T follicular helper cell (primary cell): ENCODE results near the gene STT3A.
"Not testable (repeated sequence)": the region's sequence is repeated elsewhere in the genome, so short reads cannot be mapped to it uniquely, and the experiment has no call there.

Source experiments
- DNase-seq: peaks from one replicate; pipeline ENCODE4 v3.0.0-alpha.2; 2020; ENCODE audit warnings: low read depth
- total RNA-seq, 2 experiments: gene quantifications; one replicate each; lab custom pipeline; 2026; lab: John Stamatoyannopoulos, UW

The STT3A gene
- 95.4 to 191 reads per million in 2 experiments for total RNA-seq

DNA sequence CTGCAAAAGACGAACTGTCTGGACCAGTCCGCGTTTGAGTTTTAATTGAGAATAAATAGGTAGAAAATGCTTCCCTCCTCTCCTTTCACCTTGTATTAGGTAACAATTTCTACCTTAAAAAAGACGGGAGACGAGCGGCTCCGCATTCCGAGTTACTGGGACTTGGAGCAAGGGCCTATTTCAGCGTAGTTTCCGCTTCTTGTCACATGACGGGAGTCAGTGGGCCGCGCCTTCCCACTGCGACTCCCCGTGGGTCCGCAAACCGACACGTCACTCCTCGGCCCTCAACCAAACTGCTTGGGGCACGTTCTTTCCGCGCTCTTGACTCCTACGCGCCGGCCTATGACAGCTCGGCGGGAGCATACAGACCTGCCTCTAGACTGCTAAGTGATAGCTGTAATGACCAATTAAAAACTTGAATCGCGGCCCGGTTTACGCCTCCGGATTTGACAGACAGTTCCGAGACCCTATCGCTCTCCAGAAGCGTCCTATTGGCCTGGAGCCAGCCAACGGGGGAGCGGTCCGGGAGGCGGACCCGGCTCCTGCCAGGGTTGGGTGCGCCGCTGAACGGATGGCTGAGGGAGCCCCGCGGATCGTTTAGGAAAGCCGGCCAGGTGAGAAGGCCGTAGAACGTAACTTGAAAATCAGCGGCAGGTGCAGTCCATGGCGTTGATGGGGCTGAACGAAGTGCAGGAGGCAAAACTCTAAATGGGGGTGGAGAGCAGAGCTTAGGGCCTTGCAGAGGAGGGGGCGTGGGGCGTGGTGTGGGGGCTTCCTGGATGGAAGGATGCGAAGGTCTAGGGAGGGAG, at the start of gene STT3A:
Gene STT3A (plus strand): TSS at position 548 of the 809 bp plus-strand sequence. CDS start 3,064 bp downstream, outside the sequence.
- peak; percentile 98 for DNase-seq

DNA sequence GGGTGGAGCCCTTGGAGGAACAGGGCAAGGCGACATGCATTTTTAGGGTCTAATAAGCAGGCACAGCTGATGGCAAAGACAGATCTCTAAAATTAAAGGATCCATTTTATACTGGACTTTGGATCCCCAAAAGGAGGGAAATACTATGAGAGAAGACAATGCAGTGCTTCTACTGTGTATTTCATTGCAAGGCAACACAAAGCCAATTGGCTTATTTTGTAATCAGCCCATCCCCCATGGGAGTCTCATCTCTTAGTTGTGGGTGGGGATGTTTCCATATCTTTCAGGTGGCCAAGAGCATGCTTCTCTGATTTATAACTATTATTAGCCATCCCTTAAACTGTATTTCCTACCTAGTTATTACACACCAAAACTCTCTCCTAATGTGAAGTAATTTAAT, 41.9 kb upstream of the STT3A start:
- DNase-seq, result no peak

DNA sequence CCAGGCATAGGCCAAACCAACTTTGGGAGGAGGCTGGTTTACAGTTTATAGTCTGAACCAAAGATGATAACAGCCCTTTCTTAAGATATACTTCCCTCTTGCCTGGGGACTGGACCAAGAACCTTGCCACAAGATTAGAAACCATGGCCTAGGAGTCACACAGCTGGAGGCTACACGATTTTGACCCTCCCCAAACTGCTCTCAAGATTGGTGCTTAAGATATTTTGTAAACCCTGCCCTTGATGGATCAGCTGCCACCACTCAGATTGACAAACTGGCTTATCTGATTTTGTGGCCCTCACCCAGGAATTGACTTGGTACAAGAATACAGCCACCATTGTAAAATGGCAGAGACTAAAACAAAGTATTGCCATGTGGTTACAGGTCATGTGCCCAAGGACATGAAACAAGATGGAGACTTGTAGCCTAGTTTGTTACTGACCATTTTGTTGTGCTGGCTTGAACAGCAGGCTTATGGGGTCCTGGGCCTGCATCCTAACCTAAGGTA, 40.8 kb upstream of the STT3A start:
- DNase-seq, result no peak

DNA sequence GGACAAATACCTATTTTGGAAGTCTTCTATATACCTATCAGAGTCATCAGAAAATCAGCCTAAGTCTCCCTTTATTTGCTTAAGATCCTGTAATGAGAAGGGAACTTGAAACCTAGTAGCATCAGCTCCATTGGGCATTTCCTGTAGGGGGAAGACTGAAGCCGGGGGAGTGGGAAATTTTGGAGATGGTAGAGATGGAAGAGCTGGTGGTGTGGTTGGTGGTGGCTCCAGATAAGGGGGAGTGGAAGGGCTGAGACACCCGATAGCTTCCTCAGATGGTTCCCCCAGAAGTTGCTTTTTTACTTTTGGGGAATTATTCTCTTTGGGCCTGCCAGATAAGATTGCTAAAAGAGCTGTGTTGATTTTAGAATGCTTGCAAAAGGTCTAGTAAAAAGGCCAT, 39.7 kb upstream of the STT3A start:
- no peak for DNase-seq

DNA sequence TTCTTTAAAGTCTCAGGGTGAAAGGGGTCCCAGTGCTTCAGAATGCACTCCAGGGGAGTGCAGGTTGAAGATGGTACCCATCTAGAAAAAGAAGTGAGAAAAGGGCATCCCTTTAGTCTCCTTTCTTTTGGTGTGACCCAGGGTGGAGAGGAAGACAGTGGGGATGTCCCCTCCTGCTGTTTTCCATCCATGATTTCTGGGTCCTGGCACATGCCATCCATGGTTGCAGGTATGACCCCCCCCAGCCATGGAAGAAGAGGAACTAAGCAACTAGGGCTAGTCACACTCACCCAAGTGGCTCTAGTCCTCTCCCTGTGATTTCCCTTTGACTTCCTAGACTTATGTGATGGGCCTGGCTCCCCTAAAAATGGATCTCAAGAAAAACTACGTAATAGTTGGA, 39.3 kb upstream of the STT3A start:
- no peak for DNase-seq

DNA sequence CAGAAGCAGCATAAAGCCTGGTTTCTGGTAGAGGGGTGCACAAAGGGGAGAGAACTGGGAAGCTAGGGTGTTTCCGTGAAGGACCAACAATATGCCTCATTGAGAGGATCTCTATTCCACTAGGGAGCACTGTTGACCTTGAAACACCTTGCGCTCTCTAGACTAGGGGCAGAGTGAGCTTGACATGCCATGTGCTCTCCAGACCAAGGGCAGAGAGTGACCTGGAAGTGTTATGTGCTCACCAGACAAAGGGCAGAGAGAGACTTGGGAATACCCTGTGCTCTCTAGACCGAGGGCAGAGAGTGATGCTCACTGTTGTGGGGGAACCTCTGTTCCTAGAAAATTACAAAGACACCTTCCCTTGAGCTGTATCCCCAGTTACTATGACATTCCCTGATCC, 38.6 kb upstream of the STT3A start:
- no peak for DNase-seq

DNA sequence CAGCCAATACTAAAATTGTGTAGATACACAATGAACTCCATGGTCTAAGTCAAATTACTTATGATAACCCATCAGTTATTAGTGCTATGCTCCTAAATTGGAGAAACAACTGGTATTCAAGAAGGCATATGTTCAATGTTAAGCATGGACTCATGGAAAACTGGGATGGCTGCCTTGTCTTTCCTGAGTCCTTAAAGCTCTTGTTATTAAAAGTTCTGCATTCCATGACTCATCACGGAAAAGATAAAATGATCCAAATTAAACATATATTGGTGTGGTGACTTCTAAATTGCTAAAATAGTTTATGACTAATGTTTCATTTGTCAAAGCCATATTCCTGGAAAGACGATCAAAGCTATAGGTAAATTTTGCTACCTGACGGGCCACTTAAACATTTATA, 32.8 kb upstream of the STT3A start:
- no peak for DNase-seq

DNA sequence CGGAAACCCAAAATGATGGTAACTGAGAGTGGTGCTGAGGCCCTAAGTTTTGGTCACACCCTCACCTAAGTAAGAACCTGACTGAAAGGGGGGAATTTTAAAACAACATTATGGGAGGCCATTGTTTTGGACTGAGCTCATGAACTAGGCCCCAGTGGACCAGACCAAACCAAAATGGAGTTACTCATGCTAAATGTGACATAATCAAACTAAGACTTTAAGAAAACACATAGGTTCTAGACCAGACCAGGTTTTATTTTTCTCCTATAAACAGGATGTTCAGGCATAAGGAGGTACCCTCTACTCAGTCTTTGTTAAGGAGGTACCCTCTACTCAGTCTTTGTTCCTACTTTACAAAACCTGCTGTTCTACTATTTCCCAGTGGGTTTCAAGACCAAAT, 30.7 kb upstream of the STT3A start:
- no peak for DNase-seq

DNA sequence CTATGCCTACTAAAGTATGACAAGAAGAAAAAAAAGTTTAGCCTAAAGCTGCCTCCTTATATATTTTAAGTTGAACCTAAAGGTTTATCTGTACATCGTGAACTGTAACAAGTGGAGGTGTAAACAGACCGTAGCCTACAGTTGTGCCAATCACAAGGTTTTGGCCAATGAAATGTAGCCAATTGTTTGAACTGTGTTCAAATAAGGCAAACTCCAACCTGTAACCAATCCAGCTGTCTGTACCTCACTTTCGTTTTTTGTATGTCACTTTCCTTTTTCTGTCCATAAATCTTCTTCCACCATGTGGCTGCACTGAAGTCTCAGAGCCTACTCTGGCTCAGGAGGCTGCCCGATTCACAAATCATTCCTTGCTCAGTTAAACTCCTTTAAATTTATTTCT, 30.2 kb upstream of the STT3A start:
- DNase-seq, result no peak

DNA sequence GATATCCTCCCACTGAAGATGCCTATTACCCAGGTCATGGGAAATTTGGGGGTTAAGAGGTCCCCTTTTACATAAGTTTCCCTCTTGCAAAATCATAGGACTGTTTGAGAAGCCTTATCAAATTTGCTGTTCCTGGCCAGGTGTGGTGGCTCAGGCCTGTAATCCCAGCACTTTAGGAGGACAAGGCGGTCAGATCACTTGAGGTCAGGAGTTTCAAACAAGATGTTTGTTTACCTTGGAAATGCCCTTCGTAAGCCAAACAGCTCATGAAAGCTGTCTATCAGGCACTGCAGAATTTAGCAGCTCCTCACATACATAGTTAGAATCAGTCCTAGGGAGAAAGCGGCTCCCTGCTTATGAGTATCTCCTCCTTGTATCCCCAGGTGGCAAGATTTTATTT, 28.3 kb upstream of the STT3A start:
- no peak for DNase-seq

DNA sequence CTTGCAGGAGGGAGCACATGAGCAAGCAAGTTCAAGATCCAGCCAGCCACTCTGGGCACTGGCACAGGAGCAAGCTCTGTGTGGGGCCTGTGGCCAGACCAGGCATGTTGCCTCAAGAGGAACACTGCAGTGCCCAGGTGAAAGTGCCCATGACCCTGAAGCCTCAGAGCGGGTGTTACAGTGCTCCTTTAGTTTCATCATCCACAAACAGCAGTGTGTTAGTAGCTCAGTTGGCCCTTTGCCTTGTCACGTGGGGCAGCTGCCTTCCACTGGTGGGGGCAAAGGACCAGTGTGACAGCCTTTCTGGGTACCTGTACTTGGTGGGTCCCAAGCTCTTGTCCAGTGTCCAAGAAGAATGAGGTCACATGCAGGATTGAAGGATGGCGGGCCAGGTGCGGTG, 26.4 kb upstream of the STT3A start:
- no peak for DNase-seq

DNA sequence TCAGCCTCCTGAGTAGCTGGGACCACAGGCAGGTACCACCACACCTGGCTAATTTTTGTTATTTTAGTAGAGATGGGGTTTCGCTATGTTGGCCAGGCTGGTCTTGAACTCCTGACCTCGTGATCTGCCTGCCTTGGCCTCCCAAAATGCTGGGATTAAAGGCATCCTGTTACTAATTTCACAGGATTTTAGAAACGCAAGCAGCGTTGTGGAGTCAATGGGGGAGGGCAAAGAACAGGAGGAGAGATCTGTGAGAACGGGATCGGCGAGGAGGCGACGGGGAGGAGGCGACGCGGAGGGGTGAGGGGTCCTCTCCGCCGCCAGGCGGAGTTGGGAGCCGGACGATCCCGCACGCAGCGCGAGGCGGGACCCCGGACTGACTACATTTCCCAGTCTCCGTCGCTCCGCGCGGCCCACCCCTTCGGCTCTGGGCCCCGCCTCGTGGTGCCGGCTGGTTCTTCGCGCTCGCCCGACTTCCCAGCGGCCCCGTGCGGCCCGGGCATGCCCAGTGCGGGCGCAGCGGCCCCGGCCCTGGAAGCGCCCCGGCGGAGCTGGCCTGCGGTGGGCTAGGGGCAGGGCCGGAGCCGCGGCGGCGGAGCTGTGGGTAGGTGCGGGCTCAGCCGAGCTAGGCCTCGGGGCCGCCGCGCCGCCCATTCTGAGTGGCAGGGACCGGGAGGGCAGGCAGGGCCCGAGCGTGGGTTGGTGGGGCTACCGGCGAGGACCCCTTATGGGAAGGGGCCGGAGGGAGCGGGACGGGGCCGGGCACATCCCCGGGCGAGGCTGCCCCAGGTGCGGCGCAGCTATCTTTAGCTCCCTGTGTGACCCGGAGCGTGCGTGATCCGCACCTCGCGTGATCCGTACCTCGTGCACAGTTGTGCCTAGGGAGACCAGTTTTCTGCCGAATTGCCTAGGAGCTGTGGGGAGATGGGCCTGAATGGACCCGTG, 23.4 kb upstream of the STT3A start, which contains the start of gene EI24:
Gene EI24 (plus strand): TSS at position 508 of the 945 bp plus-strand sequence. CDS start 3,051 bp downstream, outside the sequence.
- DNase-seq, result peak; percentile 78

DNA sequence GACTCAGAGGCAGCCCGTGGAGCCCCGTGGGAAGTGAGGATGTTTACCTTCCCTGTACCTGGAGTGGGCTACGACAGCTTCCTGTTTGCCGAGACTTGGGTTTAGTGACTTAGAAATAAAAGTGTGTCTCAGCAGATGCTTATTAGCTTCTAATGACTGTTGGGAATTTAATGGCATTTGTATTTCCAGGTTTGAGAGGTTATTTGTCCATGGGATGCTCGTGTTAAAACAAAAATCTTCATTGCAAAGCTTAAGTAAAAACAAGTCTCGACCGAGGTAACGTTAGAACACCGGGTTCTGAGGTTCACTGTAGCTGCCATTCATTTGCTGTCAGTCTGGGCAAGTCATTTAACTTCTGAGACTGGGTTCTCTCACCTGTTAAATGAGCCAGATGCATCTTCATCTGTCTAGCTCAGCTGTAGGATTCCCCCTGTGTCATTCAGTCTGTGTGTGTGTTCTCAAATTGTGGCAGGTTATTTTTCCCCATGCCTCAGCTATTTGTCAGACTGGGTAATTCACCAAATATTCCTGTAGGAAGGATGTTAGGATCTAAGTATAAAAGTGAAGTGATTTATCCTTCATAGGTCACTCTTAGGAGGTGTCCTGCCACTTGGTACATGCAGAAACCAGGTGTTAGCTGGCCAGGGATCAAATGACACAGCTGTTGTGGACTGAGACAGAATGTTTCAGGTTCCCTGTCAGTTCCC, 22.6 kb upstream of the STT3A start:
- DNase-seq, result no peak

DNA sequence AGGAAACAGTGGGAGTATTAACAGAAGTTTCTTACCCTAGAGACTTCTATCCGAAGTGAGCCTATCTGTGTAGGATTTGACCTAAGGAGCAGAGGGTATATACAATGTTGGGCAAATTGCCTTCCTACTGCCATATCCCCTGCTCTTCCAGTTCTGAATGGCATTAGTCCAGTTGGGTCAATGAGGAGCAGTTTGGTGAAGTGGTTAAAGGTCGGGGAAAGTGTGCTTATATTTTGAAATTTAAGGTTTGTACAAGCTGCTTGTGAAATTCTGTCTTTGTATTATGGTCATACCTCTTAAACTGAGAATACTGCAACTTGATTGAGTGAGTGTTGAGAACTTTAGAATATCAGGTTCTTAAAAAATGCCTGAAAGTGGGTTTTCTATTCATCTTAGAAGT, 21.7 kb upstream of the STT3A start:
- DNase-seq, result no peak

DNA sequence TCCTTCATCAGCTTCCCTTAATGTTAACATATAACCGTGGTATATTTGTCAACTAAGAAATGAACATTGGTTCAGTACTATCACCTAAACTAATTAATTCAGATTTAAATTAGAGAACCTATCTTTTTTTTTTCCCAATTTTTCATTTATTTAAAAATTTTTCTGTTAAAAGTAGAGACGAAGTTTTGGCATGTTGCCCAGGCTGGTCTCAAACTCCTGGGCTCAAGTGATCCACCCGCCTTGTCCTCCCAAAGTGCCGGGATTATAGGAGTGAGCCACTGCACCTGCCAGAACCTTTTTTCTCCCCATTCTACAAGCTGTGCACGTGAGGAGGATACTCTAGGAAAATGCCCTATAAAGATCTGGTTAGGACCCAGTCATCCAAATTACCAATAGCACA, 19.7 kb upstream of the STT3A start:
- no peak for DNase-seq

DNA sequence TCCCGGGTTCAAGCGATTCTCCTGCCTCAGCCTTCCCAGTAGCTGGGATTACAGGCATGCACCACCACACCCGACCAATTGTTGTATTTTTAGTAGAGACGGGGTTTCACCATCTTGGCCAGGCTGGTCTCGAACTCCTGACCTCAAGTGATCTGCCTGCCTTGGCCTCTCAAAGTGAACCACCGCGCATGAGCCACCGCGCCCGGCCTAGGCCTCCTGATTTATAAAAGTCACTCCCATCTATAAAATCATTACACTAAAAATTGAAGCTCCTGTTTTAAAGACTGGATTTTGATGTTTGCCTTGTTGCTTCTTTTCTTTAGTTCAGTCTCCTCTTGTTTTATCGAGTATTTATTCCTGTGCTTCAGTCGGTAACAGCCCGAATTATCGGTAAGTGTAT, 15.5 kb upstream of the STT3A start:
- DNase-seq, result not testable (repeated sequence)

DNA sequence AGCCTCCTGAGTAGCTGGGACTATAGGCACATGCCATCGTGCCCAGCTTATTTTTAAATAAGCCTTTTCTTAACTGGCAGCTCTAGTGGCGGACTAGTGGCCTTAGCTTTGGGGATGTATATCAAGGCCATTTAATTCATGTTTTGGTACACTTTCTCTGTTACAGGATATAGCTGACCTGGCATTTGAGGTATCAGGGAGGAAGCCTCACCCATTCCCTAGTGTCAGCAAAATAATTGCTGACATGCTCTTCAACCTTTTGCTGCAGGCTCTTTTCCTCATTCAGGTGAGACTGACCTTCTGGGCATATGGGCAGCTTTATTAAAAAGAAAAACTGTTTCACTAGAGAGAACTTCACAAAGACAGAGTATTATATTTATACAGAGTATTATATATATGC, 13.9 kb upstream of the STT3A start:
- no peak for DNase-seq

DNA sequence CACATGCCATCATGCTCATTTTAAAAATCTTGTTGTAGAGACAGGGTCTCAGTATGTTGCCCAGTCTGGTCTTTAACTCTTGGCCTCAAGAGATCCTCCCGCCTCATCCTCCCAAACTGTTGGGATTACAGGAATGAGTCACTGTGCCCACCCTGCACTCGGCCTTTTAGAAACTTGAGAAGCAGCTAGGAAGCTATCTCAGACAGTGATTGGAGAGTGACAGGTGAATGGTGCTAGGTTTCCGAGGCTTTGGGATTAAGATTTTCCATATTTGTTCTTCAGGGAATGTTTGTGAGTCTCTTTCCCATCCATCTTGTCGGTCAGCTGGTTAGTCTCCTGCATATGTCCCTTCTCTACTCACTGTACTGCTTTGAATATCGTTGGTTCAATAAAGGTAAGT, 12.8 kb upstream of the STT3A start:
- DNase-seq, result no peak

DNA sequence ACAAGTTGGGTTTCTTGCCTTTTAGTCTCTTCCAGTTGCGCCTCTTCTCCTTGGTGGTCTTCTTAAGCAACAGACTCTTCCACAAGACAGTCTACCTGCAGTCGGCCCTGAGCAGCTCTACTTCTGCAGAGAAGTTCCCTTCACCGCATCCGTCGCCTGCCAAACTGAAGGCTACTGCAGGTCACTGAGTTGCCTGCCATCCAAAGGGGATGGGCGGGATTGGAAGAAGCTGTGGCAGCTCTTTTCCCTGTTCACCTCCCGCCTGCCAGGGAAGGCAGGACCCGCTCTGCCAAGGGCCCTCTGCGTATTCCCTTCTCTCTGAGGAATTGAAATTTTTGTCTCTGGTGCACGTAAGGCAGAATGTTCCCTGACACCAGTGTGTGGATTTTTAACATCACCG, 9.2 kb upstream of the STT3A start:
- DNase-seq, result no peak

DNA sequence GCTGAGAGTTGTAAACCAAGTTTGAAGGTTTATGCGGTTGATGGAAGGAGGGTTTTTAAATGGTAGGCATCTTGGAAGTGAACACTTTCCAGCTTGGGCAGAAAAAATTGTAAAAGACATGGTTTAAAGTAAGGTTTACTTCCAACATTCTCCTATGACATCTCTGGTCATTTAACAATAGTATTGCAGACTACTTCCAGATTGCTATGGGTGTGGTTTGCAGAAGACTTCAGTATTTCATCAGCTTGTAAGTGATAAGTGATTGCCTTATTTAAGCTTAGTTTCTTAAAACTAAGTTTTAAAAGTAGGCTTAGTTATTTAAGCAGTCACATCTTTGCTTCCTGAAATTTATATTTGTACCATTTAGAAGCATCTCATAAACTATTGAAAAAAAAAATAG, 7.2 kb upstream of the STT3A start:
- DNase-seq, result no peak

DNA sequence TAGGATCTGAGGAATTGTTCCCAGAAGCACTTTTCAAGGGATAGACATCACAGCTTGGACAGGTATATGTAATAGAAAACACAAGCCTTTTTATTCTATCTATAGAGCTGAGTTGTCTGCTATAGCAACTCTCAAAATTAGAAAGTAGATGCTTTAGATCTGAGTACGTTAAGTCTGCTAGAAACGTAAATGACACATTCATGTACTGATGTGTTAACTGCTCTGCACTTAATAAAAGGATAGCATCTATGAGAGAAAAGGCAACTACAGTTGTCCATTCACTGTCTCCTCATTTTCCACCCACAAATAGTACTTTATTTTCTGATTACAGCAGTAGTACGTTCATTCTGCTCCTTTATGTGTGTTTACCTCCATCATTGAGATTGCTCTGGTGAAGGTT, 6.0 kb upstream of the STT3A start:
- no peak for DNase-seq

DNA sequence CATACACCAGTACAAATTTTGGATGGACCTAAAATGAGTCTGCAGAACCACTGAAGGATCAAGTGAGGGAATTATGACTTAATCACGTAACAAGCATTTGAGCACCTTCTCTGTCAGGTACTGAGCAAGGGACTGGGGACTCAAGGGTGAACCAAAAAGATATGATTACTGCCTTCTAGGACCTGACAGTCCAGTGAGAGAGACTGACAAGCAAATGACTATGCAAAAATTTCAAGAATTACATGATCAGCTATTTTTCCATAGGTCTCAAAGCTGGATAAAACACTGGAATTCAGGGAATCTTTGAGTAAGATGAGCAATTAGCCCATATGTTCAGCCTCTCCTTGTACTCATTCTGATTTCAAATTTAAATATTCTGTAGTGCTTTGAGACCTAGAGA, 5.2 kb upstream of the STT3A start:
- DNase-seq, result no peak
